GM18867 (cell line): Measurements from ENCODE around the gene NPAP1.
"Not testable (repeated sequence)": the region's sequence is repeated elsewhere in the genome, so short reads cannot be mapped to it uniquely, and the experiment has no call there.

ENCODE experiments used
- ATAC-seq: cut with Tn5 transposase; IDR thresholded peaks from one replicate; pipeline ENCODE4 v1.9.1; 2021; ENCODE audit warnings: mild to moderate bottlenecking, moderate library complexity; ENCODE audit not compliant: unreplicated experiment

The NPAP1 gene, protein sequence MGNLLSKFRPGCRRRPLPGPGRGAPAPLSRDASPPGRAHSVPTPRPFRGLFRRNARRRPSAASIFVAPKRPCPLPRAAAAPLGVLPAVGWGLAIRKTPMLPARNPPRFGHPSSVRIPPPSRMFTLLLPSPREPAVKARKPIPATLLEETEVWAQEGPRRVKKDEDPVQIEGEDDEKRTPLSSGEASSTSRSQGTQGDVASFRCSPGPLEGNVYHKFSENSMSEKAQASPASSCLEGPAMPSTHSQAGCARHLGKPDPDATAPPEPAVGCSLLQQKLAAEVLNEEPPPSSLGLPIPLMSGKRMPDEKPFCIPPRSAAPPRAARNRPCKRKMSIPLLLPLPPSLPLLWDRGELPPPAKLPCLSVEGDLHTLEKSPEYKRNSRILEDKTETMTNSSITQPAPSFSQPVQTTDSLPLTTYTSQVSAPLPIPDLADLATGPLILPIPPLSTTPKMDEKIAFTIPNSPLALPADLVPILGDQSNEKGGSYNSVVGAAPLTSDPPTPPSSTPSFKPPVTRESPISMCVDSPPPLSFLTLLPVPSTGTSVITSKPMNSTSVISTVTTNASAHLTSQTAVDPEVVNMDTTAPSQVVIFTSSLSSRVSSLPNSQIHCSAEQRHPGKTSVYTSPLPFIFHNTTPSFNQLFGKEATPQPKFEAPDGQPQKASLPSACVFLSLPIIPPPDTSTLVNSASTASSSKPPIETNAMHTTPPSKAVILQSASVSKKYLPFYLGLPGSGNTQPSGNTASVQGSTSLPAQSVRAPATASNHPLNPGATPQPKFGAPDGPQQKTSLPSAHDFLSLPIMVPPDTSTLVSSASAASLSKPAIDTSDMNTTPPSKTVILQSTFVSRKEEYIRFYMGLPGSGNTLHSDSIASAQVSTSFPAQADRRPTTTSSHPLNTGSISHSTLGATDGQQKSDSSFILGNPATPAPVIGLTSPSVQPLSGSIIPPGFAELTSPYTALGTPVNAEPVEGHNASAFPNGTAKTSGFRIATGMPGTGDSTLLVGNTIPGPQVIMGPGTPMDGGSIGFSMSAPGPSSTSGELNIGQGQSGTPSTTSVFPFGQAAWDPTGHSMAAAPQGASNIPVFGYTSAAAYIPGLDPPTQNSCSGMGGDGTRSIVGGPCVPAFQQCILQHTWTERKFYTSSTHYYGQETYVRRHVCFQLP

DNA sequence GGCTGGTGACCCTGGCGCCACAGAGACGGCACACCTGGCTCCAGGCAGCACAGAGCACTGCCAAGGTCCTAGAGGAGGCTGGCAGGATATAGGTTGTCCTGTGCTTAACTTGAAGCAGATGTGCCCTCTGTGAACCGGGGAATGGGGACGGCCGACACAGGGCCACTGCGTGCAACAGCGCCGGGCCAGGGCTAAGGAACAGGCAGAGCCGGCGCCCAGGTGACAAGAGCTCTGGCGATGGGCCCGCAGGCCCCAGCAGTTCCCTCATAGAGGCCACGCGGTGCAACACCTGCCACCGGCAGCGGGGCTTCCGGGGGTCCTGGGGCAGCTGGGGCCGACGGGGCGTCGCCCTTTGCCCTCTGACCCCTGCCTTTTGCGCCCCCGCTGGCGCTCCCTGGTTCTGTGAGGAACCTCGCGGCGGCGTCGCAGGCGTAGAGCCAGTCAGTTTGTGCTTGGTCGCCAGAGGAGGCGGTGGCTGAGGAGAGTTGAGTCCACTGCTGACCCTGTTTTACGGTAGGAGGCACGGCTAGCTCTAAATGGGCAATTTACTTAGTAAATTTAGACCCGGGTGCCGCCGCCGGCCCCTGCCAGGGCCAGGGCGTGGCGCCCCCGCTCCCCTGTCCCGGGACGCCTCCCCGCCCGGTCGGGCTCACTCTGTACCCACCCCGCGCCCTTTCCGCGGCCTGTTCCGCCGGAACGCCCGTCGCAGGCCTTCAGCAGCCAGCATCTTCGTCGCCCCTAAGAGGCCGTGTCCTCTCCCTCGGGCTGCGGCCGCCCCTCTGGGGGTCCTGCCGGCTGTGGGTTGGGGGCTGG, at the start of gene NPAP1:
NPAP1 (plus strand) TSS at position 444 of the 813 bp plus-strand sequence; CDS start at position 537, 93 bp downstream.
- no peak for ATAC-seq

DNA sequence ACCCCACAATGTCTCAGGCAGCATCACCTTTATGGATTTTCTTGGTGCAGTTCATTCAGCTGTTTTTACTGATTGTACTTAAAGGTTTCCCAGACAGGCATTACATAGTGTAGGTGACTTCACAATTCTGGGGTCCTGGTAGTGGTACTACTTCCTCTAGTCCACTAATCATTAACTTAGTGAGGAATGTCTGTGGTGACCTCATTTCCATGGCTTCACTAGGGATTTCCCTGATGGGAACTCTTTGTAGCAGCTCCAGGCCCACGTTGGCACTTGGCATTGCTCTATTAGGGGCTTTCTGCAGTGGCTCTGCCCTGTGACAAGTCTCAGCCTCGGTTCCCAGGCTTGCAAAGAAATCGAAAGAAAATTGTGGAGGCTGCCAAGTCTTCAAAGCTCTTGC, 48.1 kb upstream of the NPAP1 start:
- no peak for ATAC-seq

DNA sequence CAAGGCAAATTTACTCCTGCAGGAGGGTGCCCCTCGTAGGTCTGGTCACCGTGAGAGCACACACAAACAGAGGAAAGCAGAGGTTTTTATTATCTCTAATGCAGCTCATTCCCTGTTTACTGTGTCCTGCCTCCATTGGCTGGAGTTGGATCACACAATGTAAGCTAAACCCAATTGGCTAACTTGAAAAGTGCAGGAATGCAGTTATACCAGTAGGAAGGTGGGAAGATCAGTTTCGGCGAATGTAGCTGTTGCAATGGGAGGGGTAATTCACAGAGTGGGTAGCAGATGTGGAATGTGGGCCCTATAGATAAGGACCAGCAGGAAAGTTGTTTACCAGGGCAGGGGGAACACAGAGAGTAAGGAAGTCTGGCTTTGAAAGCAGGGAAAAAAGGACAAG, 42.5 kb upstream of the NPAP1 start:
- ATAC-seq = no peak

DNA sequence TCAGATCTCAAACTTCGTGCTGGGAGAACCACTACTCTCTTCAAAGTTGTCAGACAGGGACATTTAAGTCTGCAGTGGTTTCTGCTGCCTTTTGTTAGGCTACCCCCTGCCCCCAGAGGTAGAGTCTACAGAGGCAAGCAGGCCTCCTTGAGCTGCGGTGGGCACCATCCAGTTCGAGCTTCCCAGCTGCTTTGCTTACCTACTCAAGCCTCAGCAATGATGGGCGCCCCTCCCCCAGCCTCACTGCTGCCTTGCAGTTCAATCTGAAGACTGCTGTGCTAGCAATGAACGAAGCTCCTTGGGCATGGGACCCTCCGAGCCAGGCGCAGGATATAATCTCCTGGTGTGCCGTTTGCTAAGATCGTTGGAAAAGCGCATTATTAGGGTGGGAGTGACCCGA, 36.2 kb upstream of the NPAP1 start:
- not testable (repeated sequence) for ATAC-seq

DNA sequence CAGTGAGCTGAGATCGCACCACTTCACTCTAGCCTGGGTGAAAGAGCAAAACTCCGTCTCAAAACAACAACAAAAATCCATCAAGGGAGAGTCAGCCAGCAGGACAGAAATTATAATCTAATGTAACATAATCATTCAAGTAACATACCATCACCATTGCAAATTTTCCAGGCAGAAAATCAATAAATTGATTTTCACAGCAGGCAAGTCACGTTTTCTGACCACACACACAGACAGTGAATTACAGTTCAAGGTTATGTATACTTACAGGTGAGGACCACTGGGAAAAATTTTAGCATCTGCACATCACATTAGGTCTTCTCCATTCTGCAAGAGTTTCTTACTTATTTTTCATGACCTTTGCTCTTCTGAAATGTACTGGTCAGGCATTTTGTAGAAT, 29.9 kb upstream of the NPAP1 start:
- ATAC-seq = no peak

DNA sequence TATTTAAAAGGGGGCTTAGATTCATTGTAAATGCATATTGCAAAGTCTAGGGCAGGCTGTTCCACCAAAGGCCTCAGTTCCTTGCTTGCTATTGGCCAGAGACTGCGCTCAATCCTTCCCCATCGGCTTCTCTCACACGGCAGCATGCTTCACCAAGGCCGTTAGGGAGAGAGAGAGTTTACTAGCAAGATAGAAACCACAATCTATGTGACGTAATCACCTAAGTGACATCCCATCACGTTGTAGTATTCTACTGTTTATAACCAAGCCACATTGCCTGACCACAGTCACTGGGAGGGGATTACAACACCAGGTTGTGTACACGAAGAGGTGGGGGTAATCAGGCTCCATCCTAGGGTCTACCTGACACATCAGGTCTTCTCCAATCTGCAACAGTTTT, 16.0 kb upstream of the NPAP1 start:
- no peak for ATAC-seq

DNA sequence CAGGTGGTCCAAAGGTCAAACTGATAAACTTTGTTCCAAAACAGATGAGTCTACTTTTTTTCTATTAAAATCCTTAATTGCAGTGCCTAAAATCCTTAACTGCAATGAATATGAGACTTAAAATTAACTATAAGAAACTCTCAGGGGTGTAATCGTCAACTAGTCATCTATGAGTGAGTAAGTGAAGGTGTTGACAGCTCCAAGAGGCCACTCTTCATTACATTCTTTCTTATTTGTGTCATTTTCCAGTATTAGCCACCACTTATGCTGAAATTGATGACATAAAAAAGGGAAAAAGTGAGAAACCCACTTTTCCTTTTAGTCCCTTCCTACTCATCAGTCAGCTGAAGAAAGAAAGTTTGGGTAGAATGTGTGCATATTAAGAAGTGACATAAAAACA, 12.6 kb upstream of the NPAP1 start:
- ATAC-seq = no peak

DNA sequence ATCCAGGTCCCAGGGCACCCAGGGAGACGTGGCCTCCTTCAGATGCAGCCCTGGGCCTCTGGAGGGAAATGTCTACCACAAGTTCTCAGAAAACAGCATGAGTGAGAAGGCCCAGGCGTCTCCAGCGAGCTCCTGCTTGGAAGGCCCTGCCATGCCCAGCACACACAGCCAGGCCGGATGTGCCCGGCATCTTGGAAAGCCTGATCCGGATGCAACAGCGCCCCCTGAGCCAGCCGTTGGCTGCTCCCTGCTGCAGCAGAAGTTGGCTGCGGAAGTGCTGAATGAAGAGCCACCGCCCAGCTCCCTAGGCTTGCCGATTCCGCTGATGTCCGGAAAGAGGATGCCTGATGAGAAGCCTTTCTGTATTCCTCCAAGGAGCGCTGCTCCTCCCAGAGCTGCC, 856 bp downstream of the NPAP1 start:
- ATAC-seq = no peak

DNA sequence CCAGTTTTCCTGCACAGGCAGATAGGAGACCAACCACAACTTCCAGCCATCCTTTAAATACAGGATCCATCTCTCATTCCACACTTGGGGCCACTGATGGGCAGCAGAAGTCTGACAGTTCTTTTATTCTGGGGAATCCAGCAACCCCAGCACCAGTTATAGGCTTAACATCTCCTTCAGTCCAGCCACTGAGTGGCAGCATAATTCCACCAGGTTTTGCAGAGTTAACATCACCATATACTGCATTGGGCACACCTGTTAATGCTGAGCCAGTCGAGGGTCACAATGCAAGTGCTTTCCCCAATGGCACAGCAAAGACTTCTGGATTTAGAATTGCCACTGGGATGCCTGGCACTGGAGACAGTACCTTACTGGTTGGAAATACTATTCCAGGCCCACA, 2.9 kb downstream of the NPAP1 start:
- ATAC-seq = no peak

DNA sequence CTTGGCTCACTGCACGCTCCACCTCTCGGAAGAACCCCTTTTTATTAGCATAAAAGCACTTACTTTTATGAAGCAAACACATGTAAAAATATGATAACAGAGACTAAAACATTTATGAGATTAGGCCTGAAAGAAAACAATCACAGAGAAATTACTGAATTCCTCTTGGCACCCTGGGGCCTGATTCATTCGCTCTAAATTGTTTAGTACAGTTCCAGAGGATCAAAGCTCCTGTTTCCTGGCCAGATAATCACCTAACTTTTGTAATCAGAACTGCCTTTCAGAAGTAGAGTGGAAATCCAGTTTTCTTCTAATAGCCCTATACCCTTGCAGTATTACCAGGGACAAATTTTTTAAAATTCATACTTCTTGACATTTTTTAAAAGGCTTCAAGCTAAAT, 6.4 kb downstream of the NPAP1 start:
- ATAC-seq = no peak

DNA sequence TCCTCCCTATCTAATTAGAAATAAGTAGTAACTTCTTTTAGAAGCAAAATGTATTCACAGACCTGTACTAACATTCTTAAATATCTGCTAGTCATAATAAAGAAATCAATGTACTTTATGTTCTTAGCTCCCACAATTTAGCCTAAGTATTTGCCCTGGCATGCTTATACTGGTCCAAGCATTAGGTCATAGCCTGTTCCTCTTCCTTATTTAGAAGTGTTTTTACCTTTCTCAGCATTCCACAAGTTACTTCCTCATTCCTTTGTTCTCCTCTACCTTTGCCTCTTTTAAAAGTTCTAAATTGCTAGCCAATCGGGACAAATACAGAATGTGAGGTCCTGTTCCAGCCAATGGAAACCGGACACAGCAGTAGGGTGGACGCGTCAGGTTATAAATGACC, 7.3 kb downstream of the NPAP1 start:
- ATAC-seq = not testable (repeated sequence)

DNA sequence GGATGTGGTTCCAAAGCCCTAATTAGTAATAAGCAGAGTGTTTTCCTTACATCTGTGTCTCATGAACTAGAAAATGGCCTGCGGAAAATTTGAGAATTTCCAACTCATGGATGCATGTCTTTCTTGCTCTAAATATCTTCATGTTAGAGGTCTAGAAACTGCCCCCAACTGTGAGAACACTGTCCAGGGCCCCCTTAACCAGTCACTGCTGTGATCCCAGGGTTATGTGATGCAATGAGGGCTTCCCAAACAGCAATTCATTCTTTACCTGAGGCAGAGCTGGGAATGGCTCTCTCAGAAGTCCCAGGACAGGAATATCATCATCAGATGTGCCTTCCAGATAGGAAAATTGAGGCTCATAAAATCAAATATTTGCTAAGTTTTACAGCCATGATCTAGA, 8.2 kb downstream of the NPAP1 start:
- no peak for ATAC-seq

DNA sequence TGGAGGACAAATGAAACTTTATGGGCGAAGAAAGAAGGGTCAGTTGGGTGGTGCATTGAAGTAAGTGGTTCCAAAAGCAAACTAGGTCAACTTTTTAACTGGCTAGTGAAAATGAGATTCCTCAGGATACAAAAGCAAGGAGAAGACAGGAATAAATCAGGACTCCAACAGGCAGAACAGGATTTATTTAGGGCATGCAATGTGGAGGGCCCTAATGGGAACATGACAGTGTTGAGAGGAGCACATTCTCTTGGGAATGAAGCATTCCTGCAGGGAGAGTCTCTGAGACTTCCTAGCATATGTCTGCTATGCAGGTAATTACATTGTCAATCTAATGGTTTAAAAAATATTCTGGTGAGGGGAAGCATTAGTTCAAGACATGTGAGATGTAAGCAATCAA, 8.7 kb downstream of the NPAP1 start:
- ATAC-seq = no peak

DNA sequence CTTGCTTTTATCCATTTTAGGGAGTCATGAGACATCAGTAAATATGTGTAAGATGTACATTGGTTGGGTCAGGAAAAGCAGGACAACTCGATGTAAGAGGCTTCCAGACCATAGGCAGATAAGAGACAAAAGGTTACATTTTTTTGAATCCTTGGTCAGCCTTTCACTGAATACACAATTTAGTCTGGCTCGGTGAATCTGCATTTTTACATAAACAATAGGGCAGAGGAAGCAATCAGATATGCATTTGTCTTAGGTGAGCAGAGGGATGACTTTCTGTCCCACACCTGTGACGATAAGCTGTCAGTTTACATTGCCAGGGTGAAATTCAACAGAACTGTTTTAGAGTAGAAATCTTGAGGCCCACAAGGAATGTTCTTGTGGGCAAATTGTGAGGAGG, 20.6 kb downstream of the NPAP1 start:
- no peak for ATAC-seq

DNA sequence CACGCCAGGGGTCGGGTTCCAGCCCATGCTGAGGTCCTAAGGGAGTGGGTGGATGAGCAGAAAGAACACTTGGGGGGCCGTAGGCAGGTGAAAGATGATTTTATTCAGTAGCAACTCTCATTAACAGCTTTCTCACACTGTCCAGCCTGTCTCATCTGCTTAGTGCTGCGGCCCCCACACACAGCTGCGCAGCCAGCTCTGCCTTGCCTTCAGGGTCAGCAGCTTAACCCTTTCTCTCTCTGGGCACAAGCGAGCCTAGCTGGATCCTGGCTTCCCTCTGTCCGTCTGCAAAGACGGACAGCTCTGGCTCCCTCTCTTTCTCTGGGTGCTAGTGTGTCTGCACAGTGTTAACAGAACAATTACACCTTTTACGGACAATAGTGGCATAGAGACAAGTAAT, 21.3 kb downstream of the NPAP1 start:
- ATAC-seq = no peak

DNA sequence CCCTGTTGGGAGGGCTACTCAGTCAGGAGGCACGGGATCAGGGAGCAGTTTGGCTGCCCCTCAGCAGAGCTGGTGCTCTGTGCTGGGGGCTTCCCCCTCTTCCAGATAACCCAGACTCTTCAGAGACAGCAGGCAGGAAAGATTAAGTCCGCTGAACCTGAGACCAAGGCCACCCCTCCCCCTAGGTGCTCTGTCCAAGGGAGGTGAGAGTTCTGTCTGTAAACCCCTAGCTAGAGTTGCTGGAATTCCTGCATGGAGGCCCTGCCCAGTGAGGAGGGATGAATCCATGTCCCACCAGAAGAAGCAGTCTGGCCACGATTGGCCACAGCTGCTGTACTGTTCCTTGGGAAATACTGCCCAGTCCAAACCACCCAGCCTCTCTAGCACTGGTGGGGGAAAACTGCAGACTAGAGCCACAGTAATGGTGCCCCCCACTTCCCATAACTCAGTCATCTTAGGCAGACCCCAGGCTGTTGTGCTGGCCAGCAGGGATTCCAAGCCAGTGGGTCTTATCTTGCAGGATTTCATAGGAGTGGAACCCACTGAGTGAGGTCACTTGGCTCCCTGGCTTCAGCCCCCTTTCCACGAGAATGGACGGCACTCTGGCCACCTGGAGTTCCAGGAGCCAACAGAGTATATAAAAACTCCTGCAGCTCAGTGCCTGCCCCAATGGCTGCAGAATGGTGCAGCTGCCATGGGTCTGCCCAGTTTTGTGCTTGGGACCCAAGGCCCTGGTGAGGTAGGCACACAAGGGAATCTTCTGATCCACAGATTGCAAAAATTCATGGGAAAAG, 42.9 kb downstream of the NPAP1 start:
- no peak for ATAC-seq

DNA sequence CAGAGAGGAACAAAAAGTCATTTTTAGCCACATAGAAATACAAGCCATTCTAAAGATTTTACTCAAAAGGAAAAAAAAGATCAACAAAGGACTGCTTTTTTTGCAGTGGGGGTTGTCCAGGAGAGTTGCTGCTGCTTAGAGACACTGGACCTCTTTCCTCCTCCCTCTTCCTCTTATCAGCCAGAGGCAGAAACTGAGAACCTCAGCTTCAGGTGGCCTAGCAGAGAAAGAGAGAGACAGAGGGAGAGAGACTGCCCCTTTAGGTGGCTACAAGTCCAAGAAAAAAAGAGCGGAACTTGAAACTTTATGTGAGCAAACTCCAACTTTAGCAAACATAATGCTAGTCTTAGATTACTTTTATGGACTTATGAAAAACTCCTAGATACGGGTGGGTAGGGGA, 54.2 kb downstream of the NPAP1 start:
- ATAC-seq = no peak
